Activated T-helper 17 cell treated with anti-CD3 and anti-CD28 coated beads, Interleukin-2, amount 50 U/mL, for 72 hours (primary cell): Measurements from ENCODE around the gene TMIGD3. TPM values are rescaled to one million over a fixed set of nuclear protein-coding genes. Genes with fewer than 3 reads are reported as not detected.

Experiments
- ATAC-seq: fragments of 150-1000 bp; cut with Tn5 transposase; replicated peaks from 2 replicates; pipeline ENCODE4 v1.10.0; 2021; ENCODE audit warnings: mild to moderate bottlenecking, moderate library complexity
- H3K27ac Mint-ChIP-seq: one replicate; pipeline ENCODE4 v1.8.0; 2022; ENCODE audit warnings: mixed read lengths
- H3K27me3 Mint-ChIP-seq: one replicate; pipeline ENCODE4 v1.8.0; 2022; ENCODE audit warnings: mixed read lengths
- H3K36me3 Mint-ChIP-seq: one replicate; pipeline ENCODE4 v1.8.0; 2022; ENCODE audit warnings: low read depth, mild to moderate bottlenecking, mixed read lengths
- H3K4me1 Mint-ChIP-seq: one replicate; pipeline ENCODE4 v1.8.0; 2022; ENCODE audit warnings: mixed read lengths
- H3K4me3 Mint-ChIP-seq: one replicate; pipeline ENCODE4 v1.8.0; 2022; ENCODE audit warnings: mild to moderate bottlenecking, mixed read lengths
- H3K9me3 Mint-ChIP-seq: one replicate; pipeline ENCODE4 v1.8.0; 2022; ENCODE audit warnings: mixed read lengths
- total RNA-seq, 2 donors: library from RNA; stranded (reverse); gene quantifications; one replicate each; pipeline ENCODE4 v1.2.3, GENCODE V29; 2022

Gene TMIGD3
- total RNA-seq, 2 donors from 2014 or later = 0.41 TPM; not detected in 1

DNA sequence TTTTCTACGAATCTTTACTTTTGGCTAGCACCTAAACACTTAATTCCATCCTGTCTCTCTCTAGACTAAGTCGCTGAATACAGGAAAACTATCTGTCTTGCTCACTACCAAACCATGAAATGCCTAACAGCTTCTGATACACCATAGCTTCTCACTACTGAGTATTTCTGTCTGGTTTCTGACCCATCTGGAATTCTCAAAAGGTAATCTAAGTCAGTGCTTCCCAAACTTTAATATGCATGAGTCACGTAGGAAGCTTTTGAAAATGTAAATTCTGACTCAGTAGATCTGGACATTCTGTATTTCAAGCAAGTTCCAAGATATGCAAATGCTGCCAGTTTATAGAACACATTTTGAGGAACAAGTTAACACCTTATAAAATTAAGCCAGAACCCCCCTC, 66.7 kb downstream of the TMIGD3 start:
- no peak for ATAC-seq
- Mint-ChIP-seq H3K27me3 (no peaks in the 10 kb centered on the region), H3K36me3 (peaks cover 50% of the 10 kb centered on the region), H3K4me3 (no peak overlapping the region), H3K27ac (peak overlapping the region; percentile 23), H3K4me1 (no peaks in the 10 kb centered on the region), H3K9me3 (no peaks in the 10 kb centered on the region)

Other genes with a start within 250 kb of the TMIGD3 start
- not detected for gene CHIA, start 212.8 kb downstream of the TMIGD3 start, total RNA-seq
- gene OVGP1, start 75.9 kb downstream of the TMIGD3 start, total RNA-seq = 1 to 10 TPM; 1.9 to 2.1 TPM
- 10 to 100 TPM; 27.5 to 65.2 TPM for gene WDR77, start 54.4 kb downstream of the TMIGD3 start, total RNA-seq
- gene ATP5PB, start 54.2 kb downstream of the TMIGD3 start, total RNA-seq = 100 to 1,000 TPM; 235 to 383 TPM
- gene C1orf162, start 29.6 kb downstream of the TMIGD3 start, total RNA-seq = 1 to 10 TPM; 4.4 to 4.9 TPM
- gene ADORA3, start within 50 bp of the TMIGD3 start, total RNA-seq = not detected
- 100 to 1,000 TPM; 155 to 209 TPM for gene RAP1A, start 116.2 kb upstream of the TMIGD3 start, total RNA-seq
- 1 to 10 TPM; 2.0 to 3.8 TPM for gene INKA2, start 235.8 kb upstream of the TMIGD3 start, total RNA-seq